Activated CD4-positive, alpha-beta T cell treated with anti-CD3 and anti-CD28 coated beads for 36 hours (primary cell): ENCODE measurements around the gene ELMO1. TPM values are rescaled to one million over a fixed set of nuclear protein-coding genes. Genes with fewer than 3 reads are reported as not detected.

Experiments used
- ATAC-seq: fragments of 200-7000 bp; cut with Tn5 transposase; one replicate; pipeline ENCODE4 v1.10.0; 2021; ENCODE audit warnings: mild to moderate bottlenecking, moderate library complexity
- CTCF ChIA-PET: fragments of 350-600 bp; sonication (Branson Sonifier 250); formaldehyde crosslinking; loops from one replicate; lab custom pipeline; 2021; ENCODE audit warnings: antibody characterized with exemption; lab: Charles Lee
- POLR2A ChIA-PET: fragments of 350-600 bp; sonication (Branson Sonifier 250); formaldehyde crosslinking; loops from one replicate; lab custom pipeline; 2021; ENCODE audit warnings: antibody characterized with exemption, inconsistent platforms; lab: Charles Lee
- DNase-seq: peaks from one replicate; pipeline ENCODE4 v3.0.0-alpha.2; 2020
- H3K27ac Mint-ChIP-seq: one replicate; pipeline ENCODE4 v1.8.0; 2021; ENCODE audit warnings: mixed read lengths
- H3K27me3 Mint-ChIP-seq: one replicate; pipeline ENCODE4 v1.8.0; 2021; ENCODE audit warnings: mixed read lengths
- H3K36me3 Mint-ChIP-seq: one replicate; pipeline ENCODE4 v1.8.0; 2021; ENCODE audit warnings: low read depth, mixed read lengths
- H3K4me1 Mint-ChIP-seq: one replicate; pipeline ENCODE4 v1.8.0; 2021; ENCODE audit warnings: mixed read lengths
- H3K4me3 Mint-ChIP-seq: one replicate; pipeline ENCODE4 v1.8.0; 2021; ENCODE audit warnings: mild to moderate bottlenecking, moderate library complexity, mixed read lengths
- H3K9me3 Mint-ChIP-seq: one replicate; pipeline ENCODE4 v1.8.0; 2021; ENCODE audit warnings: low read depth, mixed read lengths
- intact Hi-C, 2 experiments: fragments of 100-400 bp; cut with DNase I in 1 of 2; cut with micrococcal nuclease in 1 of 2; formaldehyde crosslinking; loops; one replicate each; pipeline versions ENCODE4 v1.14.2 to v1.15.1; 2022 to 2024; cut with DNase I, micrococcal nuclease
- total RNA-seq, 2 experiments: library from RNA; stranded (reverse); gene quantifications; one replicate each; pipeline ENCODE4 v1.2.3, GENCODE V29; 2021

ELMO1 gene
- total RNA-seq, 2 experiments from 2014 or later: 96.2 to 173 TPM

DNA sequence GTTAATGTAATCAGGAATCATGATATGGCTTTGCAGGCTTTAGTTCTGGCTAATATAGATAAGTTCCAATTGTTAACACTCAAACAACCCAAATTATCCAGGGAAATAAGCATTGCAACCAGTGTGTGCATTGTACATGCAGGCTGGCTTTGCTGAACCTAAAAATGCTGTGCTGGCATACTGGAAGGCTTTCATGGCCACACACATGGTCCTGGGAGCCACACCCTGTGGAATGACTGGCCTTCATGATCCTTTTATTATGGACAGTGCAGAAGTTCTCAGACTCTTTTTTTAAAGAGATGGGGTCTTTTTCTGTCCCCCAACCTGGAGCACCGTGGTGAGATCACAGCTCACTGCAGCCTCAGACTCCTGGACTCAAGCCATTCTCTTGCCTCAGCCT is 5.0 kb downstream of the ELMO1 start:
- peak overlapping the region; percentile 44 for H3K27ac Mint-ChIP-seq
- intact Hi-C loops: loop anchor here in 1 of 2 experiments (5.0 to 10.0 kb wide), 4 partner anchors 719 to 921 kb away; partner anchors contain the start of genes AOAH and STARD3NL
- no peak for DNase-seq
- peaks cover 88% of the 10 kb centered on the region for H3K4me1 Mint-ChIP-seq
- ChIA-PET POLR2A (no interaction called here), CTCF (interaction anchor here (0.8 to 2.0 kb wide), 4 partner anchors 33 to 103 kb away, joined by 3 to 9 read pairs (median 3); no protein-coding TSS in a partner anchor)
- no peaks in the 10 kb centered on the region for H3K9me3 Mint-ChIP-seq
- H3K27me3 Mint-ChIP-seq: no peaks in the 10 kb centered on the region
- peaks cover 33% of the 10 kb centered on the region for H3K36me3 Mint-ChIP-seq
- no peak for ATAC-seq
- H3K4me3 Mint-ChIP-seq: no peak overlapping the region

DNA sequence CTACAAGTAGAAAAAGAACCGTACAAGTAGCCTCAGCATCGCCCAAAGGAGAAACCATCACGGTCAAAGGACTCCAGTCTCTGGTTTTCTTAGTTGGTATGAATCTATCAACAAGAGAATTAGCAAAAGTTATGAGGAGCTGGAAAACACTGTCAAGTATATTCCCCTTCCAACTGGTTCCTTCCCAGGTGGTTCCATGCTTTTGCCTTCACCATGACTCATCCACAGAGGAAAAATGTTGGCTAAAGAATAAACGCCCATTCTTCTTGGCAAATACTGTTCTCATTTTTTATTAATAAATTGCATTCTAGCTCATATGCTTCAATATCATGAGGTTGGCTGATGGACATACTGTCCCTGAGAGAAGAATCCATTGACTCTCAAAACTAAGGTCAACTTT is 6.4 kb downstream of the ELMO1 start:
- Mint-ChIP-seq H3K4me3 (no peak overlapping the region), H3K36me3 (peaks cover 34% of the 10 kb centered on the region), H3K27ac (peak overlapping the region; percentile 86), H3K27me3 (no peaks in the 10 kb centered on the region), H3K4me1 (peaks cover 90% of the 10 kb centered on the region), H3K9me3 (no peaks in the 10 kb centered on the region)
- POLR2A ChIA-PET: interaction anchor here (0.6 kb wide), 1 partner anchor 1050 kb away, joined by 8 read pairs; no protein-coding TSS in a partner anchor
- ATAC-seq: no peak
- no peak for DNase-seq
- CTCF ChIA-PET: interaction anchor here (0.8 to 1.1 kb wide), 3 partner anchors 73 to 91 kb away, joined by 3 to 4 read pairs (median 3); no protein-coding TSS in a partner anchor
- intact Hi-C loops: loop anchor here in 1 of 2 experiments (5.0 to 10.0 kb wide), 4 partner anchors 717 to 923 kb away; partner anchors contain the start of genes AOAH and STARD3NL

DNA sequence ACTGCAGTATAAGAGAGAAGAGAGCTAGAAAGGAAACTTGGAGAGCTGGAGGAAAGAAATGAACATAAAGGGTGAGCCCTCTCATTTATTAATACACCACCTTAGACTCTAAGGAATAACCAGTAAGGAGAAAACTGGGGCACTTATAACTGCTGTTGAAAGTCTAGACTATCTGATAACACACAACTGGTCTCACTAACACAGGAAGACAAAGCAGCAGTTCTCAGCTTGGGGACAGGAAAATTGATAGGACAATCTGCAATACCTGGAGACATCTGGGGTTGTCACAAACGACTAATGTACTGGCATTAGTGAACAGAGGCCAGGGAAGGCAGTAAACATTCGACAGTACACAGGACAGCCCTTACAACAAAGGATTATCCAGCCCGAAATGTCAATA is 6.8 kb downstream of the ELMO1 start:
- ChIA-PET CTCF (interaction anchor here (0.8 to 1.4 kb wide), 6 partner anchors 9 to 95 kb away, joined by 3 to 4 read pairs (median 4); no protein-coding TSS in a partner anchor), POLR2A (interaction anchor here (0.6 to 0.7 kb wide), 2 partner anchors 8 to 1050 kb away, joined by 3 to 8 read pairs; no protein-coding TSS in a partner anchor)
- H3K27me3 Mint-ChIP-seq: no peaks in the 10 kb centered on the region
- peaks cover 34% of the 10 kb centered on the region for H3K36me3 Mint-ChIP-seq
- no peak for DNase-seq
- H3K27ac Mint-ChIP-seq: peak overlapping the region; percentile 86
- peaks cover 89% of the 10 kb centered on the region for H3K4me1 Mint-ChIP-seq
- H3K9me3 Mint-ChIP-seq: no peaks in the 10 kb centered on the region
- intact Hi-C loops: loop anchor here (1.0 to 10.0 kb wide), 7 partner anchors 32 to 923 kb away; partner anchors contain the start of genes AOAH (in 1 of the 2) and STARD3NL (in 1 of the 2)
- peak overlapping the region; percentile 61 for H3K4me3 Mint-ChIP-seq
- ATAC-seq: no peak

DNA sequence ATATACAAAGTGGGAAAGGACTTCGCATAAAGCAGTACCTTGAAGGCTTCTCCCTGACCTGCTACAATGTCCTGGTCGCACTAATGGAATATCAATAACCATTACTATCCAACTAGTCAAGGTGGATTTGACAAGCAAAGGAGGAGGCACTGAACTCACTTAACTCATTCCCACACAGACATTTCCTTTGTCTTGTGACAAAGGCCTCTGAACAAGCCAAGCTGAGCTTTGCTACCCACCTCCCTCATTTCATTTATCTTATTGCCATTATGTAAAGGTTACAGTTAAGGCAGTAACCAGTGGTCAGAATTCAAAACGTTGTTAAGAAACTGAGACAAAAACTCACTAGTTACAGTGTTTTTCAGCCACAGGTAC is 7.3 kb downstream of the ELMO1 start:
- no peaks in the 10 kb centered on the region for H3K27me3 Mint-ChIP-seq
- POLR2A ChIA-PET: interaction anchor here (0.6 to 2.3 kb wide), 3 partner anchors 8 to 1049 kb away, joined by 3 to 12 read pairs (median 8); no protein-coding TSS in a partner anchor
- H3K27ac Mint-ChIP-seq: peak overlapping the region; percentile 86
- no peak for DNase-seq
- peak overlapping the region; percentile 61 for H3K4me3 Mint-ChIP-seq
- intact Hi-C loops: loop anchor here (1.0 to 10.0 kb wide), 7 partner anchors 31 to 923 kb away; partner anchors contain the start of genes AOAH (in 1 of the 2) and STARD3NL (in 1 of the 2)
- CTCF ChIA-PET: interaction anchor here (0.8 to 1.4 kb wide), 7 partner anchors 8 to 104 kb away, joined by 3 to 6 read pairs (median 3); no protein-coding TSS in a partner anchor
- peaks cover 89% of the 10 kb centered on the region for H3K4me1 Mint-ChIP-seq
- H3K9me3 Mint-ChIP-seq: no peaks in the 10 kb centered on the region
- no peak for ATAC-seq
- H3K36me3 Mint-ChIP-seq: peaks cover 33% of the 10 kb centered on the region

DNA sequence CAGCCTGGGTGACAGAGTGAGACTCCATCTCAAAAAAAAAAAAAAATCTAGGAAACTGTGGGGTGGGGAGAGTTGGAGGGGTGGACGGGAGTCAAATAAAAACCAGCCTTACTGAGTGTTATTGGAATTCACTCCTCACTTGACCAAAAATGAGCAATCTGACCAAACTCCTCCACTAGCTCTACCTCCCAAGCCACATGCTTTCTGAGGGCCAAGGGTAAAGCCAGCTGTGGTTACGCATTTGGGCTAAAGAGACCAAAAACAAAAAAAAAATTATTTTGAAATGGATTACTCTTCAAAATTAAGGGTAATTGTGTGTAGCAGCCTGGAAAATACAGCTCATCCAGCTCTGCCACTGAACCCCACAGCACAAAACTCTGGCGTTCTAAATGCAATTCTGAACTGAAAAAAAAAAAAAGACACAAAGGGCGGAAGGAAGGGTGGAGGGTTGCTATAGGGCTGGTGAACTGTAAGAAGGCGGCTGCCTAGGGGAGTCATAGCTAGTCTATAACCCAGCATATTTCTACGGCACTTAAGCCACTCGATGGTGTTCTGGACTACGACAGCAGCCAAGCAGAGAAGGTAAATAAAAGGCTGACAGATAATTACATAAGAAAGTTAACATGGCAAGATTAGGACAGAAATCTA is 7.8 kb downstream of the ELMO1 start:
- peak overlapping the region; percentile 86 for H3K27ac Mint-ChIP-seq
- no peaks in the 10 kb centered on the region for H3K27me3 Mint-ChIP-seq
- H3K9me3 Mint-ChIP-seq: no peaks in the 10 kb centered on the region
- ATAC-seq (peak; percentile 76), DNase-seq (peak; percentile 67)
- H3K4me1 Mint-ChIP-seq: peaks cover 89% of the 10 kb centered on the region
- ChIA-PET POLR2A (interaction anchor here (2.3 kb wide), 1 partner anchor 86 kb away, joined by 12 read pairs; no protein-coding TSS in a partner anchor), CTCF (interaction anchor here (0.6 to 1.4 kb wide), 9 partner anchors 9 to 904 kb away, joined by 3 to 6 read pairs (median 3); no protein-coding TSS in a partner anchor)
- intact Hi-C loops: loop anchor here (1.0 to 10.0 kb wide), 7 partner anchors 31 to 924 kb away; partner anchors contain the start of genes AOAH (in 1 of the 2) and STARD3NL (in 1 of the 2)
- H3K36me3 Mint-ChIP-seq: peaks cover 30% of the 10 kb centered on the region
- peak overlapping the region; percentile 61 for H3K4me3 Mint-ChIP-seq

DNA sequence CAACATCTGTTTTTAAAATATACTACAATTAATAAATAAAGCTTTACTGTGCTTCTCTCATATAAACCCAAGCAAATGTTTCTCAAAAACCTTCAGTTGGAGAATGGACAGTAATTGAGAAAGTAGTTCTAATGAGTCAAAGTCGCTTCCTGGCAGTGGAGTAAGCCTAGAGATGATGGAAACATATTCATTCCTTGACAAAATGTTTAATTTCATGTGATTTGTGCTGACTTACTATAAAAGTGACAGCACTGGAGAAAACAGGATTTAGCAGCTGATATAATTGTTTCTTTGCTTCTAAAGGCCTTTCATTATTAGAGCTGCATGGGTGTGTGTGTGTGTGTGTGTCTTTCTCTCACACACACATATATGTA is 9.0 kb downstream of the ELMO1 start:
- H3K4me1 Mint-ChIP-seq: peaks cover 89% of the 10 kb centered on the region

DNA sequence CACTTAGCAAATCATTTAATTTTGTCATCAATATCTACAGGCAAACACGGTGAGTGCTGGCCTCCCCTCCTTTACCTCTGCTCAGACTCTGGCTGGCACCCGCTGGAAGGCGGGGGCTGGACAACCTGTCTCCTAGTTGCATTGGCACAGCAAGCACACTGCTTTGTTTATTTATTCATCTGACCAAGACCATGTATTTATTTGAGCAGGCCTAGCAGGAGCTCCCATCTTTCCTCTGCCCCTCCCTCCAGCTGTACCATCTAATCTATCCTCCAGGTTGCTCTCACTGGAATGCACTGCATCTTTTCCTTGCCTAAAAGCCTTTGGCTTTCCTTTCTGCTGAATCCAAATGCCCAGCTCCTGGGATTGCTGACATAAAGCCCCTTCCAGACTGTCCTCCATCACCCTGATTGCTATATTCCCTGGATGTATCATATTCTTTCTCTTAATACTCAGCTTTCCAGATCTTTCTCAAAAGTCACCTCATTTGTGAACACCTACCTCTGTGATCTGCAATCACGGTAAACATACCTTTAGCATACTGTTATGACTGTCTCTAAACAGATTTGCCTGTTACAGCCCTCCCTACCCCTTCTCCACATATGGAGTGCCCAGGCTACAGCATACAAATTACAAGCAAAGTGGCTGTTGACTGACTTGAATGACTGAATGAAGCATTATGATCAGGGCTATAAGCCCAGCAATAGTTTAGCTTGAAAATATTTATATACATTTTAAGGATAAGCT is 9.6 kb downstream of the ELMO1 start:
- intact Hi-C loops: loop anchor here (1.0 to 2.0 kb wide), 5 partner anchors 9 to 85 kb away; partner anchors contain the start of gene ELMO1 (in 1 of the 2)
- ATAC-seq: peak; percentile 51

More for the DNA sequence above, 9.0 kb downstream of the ELMO1 start:
- POLR2A ChIA-PET: interaction anchor here (1.2 to 2.3 kb wide), 3 partner anchors 79 to 88 kb away, joined by 3 to 12 read pairs (median 4); no protein-coding TSS in a partner anchor
- CTCF ChIA-PET: interaction anchor here (1.0 to 1.8 kb wide), 4 partner anchors 10 to 86 kb away, joined by 3 to 9 read pairs (median 6); partner anchors contain the start of gene ELMO1
- H3K9me3 Mint-ChIP-seq: no peaks in the 10 kb centered on the region
- peak overlapping the region; percentile 11 for H3K4me3 Mint-ChIP-seq
- intact Hi-C loops: loop anchor here (1.0 to 10.0 kb wide), 10 partner anchors 9 to 925 kb away; partner anchors contain the start of genes AOAH (in 1 of the 2), ELMO1 (in 1 of the 2) and STARD3NL (in 1 of the 2)
- H3K36me3 Mint-ChIP-seq: peaks cover 25% of the 10 kb centered on the region
- ATAC-seq (peak; percentile 49), DNase-seq (peak; percentile 37)
- H3K27ac Mint-ChIP-seq: peak overlapping the region; percentile 86
- H3K27me3 Mint-ChIP-seq: no peaks in the 10 kb centered on the region

DNA sequence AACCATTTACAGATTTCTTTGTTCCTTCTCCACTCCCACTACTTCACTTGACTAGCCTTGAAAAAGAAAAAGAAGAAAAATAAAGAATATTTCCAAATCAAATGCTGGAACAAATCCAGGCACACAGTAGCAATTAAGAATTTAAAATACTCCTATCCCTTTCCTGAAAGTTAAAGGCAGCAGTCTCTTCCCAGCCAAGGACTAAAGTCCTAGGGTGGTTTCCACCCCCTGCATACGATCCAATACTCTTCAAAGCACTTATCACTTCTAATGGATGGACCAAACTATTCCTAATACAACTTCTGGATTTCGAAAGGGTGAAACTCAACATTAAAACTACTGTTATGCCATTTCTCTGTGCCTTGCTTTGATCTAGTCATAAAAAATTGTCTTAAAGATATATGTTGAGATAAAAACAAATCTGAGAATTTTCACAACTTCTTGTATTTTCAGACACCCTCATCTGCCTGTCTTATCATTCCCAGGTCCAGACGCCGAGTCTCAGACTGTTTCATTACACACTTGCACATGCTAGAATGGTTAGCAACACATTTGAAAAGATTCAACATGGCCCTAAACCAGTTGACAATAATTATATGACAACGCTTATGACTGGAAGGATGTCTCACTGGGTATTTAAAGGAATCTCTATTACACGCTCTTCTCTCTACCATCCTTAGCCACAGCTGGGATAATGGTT is 13.4 kb downstream of the ELMO1 start:
- H3K36me3 Mint-ChIP-seq: peaks cover 19% of the 10 kb centered on the region
- ATAC-seq (no peak), DNase-seq (no peak)
- H3K4me1 Mint-ChIP-seq: peaks cover 88% of the 10 kb centered on the region
- no peaks in the 10 kb centered on the region for H3K9me3 Mint-ChIP-seq
- POLR2A ChIA-PET: no interaction called here
- no peaks in the 10 kb centered on the region for H3K27me3 Mint-ChIP-seq
- CTCF ChIA-PET: interaction anchor here (1.6 to 2.5 kb wide), 2 partner anchors 13 to 17 kb away, joined by 6 to 15 read pairs; partner anchors contain the start of gene ELMO1
- H3K27ac Mint-ChIP-seq: peak overlapping the region; percentile 34
- H3K4me3 Mint-ChIP-seq: no peak overlapping the region
- intact Hi-C loops: no loop called here

More for the DNA sequence above, 9.6 kb downstream of the ELMO1 start:
- ChIA-PET POLR2A (interaction anchor here (0.7 to 2.3 kb wide), 4 partner anchors 79 to 127 kb away, joined by 3 to 12 read pairs (median 4); no protein-coding TSS in a partner anchor), CTCF (interaction anchor here (1.0 to 1.8 kb wide), 4 partner anchors 10 to 85 kb away, joined by 3 to 9 read pairs (median 6); partner anchors contain the start of gene ELMO1)
- Mint-ChIP-seq H3K9me3 (no peaks in the 10 kb centered on the region), H3K27ac (peak overlapping the region; percentile 90), H3K36me3 (peaks cover 20% of the 10 kb centered on the region), H3K4me1 (peaks cover 89% of the 10 kb centered on the region), H3K27me3 (no peaks in the 10 kb centered on the region), H3K4me3 (no peak overlapping the region)
- DNase-seq: no peak

DNA sequence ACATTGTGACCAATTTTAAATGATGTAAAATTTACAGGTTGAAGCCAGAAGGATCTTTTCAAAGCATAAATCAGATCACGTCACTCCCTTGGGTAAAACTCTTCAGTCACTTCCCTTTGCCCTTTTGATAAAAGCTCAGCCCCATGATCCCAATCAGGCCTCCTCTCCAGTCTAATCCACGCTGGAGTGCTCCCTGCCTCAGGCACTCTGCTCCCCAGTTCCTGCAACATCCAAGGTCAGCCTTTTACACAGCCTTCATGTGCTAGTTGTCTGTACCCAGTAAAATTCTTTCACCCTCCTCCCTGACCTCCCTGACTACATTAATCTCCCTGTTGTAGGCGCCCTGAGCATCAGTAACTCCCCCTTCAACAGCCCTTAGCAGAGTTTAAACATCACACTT is 14.1 kb downstream of the ELMO1 start:
- Mint-ChIP-seq H3K27me3 (no peaks in the 10 kb centered on the region), H3K4me1 (peaks cover 89% of the 10 kb centered on the region), H3K4me3 (no peak overlapping the region), H3K27ac (peak overlapping the region; percentile 48), H3K9me3 (no peaks in the 10 kb centered on the region), H3K36me3 (peaks cover 22% of the 10 kb centered on the region)
- ATAC-seq: no peak
- CTCF ChIA-PET: interaction anchor here (1.6 kb wide), 1 partner anchor 25 kb away, joined by 3 read pairs; no protein-coding TSS in a partner anchor
- DNase-seq: no peak
- POLR2A ChIA-PET: no interaction called here
- intact Hi-C loops: no loop called here

DNA sequence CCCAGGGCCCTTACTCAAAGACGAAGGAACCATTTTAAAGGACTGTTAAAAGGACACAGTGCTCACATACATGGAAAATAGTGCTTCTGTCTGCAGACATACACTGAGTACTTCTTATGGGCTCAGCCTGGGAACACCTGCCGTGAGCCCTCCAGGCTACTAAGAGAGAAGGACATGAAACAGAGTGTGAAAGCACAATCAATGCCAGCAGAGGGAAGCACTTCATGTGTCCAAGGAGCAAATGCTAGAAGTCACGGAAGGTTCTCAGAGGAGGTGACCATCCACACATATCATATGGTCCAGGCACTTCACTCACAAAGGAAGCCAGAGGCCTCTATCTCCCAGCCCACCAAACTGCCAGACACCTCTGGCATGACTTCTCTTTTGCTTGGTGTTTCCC is 15.5 kb downstream of the ELMO1 start:
- no peaks in the 10 kb centered on the region for H3K27me3 Mint-ChIP-seq
- peaks cover 28% of the 10 kb centered on the region for H3K36me3 Mint-ChIP-seq
- intact Hi-C loops: no loop called here
- no peaks in the 10 kb centered on the region for H3K9me3 Mint-ChIP-seq
- peaks cover 92% of the 10 kb centered on the region for H3K4me1 Mint-ChIP-seq
- ATAC-seq (peak; percentile 14), DNase-seq (no peak)
- POLR2A ChIA-PET: no interaction called here
- CTCF ChIA-PET: interaction anchor here (1.6 kb wide), 1 partner anchor 23 kb away, joined by 3 read pairs; no protein-coding TSS in a partner anchor
- no peak overlapping the region for H3K4me3 Mint-ChIP-seq
- peak overlapping the region; percentile 85 for H3K27ac Mint-ChIP-seq
